Dendritic cell treated with granulocyte-macrophage colony-stimulating factor and Interleukin-4, amounts not matched to agents 40 ng/mL and 50 ng/mL, for 4 days (primary cell): ENCODE results near the gene B4GALT1.

ENCODE experiments used
- H3K27ac Mint-ChIP-seq: one replicate; pipeline ENCODE4 v1.8.0; 2022; ENCODE audit warnings: mild to moderate bottlenecking, mixed read lengths
- H3K27me3 Mint-ChIP-seq: one replicate; pipeline ENCODE4 v1.8.0; 2022; ENCODE audit warnings: mild to moderate bottlenecking, mixed read lengths
- H3K36me3 Mint-ChIP-seq: one replicate; pipeline ENCODE4 v1.8.0; 2022; ENCODE audit warnings: low read depth, mixed read lengths
- H3K4me1 Mint-ChIP-seq: one replicate; pipeline ENCODE4 v1.8.0; 2022; ENCODE audit warnings: low read depth, mixed read lengths
- H3K4me3 Mint-ChIP-seq: one replicate; pipeline ENCODE4 v1.8.0; 2022; ENCODE audit warnings: mild to moderate bottlenecking, moderate library complexity, mixed read lengths
- H3K9me3 Mint-ChIP-seq: one replicate; pipeline ENCODE4 v1.8.0; 2022; ENCODE audit warnings: mixed read lengths
- intact Hi-C: fragments of 100-400 bp; cut with micrococcal nuclease; formaldehyde crosslinking; loops from one replicate; pipeline ENCODE4 v1.15.0; 2022

Gene B4GALT1

GRCh38 chr9:33190021-33190705 is 23.0 kb upstream of the B4GALT1 start:
- intact Hi-C loops: no loop called here
- H3K4me3 Mint-ChIP-seq: no peak overlapping the region
- H3K36me3 Mint-ChIP-seq: no peaks in the 10 kb centered on the region
- H3K9me3 Mint-ChIP-seq: no peaks in the 10 kb centered on the region
- peaks cover 12% of the 10 kb centered on the region for H3K4me1 Mint-ChIP-seq
- peaks cover 5% of the 10 kb centered on the region for H3K27me3 Mint-ChIP-seq
- no peak overlapping the region for H3K27ac Mint-ChIP-seq

GRCh38 chr9:33189331-33189791 is 22.2 kb upstream of the B4GALT1 start:
- no peak overlapping the region for H3K4me3 Mint-ChIP-seq
- H3K4me1 Mint-ChIP-seq: peaks cover 12% of the 10 kb centered on the region
- no peaks in the 10 kb centered on the region for H3K36me3 Mint-ChIP-seq
- H3K9me3 Mint-ChIP-seq: no peaks in the 10 kb centered on the region
- H3K27ac Mint-ChIP-seq: no peak overlapping the region
- intact Hi-C loops: no loop called here
- peaks cover 7% of the 10 kb centered on the region for H3K27me3 Mint-ChIP-seq

GRCh38 chr9:33188711-33189110 is 21.6 kb upstream of the B4GALT1 start:
- Mint-ChIP-seq H3K4me3 (no peak overlapping the region), H3K36me3 (no peaks in the 10 kb centered on the region), H3K27ac (no peak overlapping the region), H3K4me1 (peaks cover 12% of the 10 kb centered on the region), H3K9me3 (no peaks in the 10 kb centered on the region), H3K27me3 (peaks cover 7% of the 10 kb centered on the region)
- intact Hi-C loops: no loop called here

GRCh38 chr9:33187519-33188218 is 20.5 kb upstream of the B4GALT1 start:
- no peak overlapping the region for H3K27ac Mint-ChIP-seq
- peaks cover 7% of the 10 kb centered on the region for H3K27me3 Mint-ChIP-seq
- H3K9me3 Mint-ChIP-seq: no peaks in the 10 kb centered on the region
- intact Hi-C loops: no loop called here
- H3K4me3 Mint-ChIP-seq: no peak overlapping the region
- H3K4me1 Mint-ChIP-seq: peaks cover 12% of the 10 kb centered on the region
- H3K36me3 Mint-ChIP-seq: no peaks in the 10 kb centered on the region

GRCh38 chr9:33186457-33187168 is 19.5 kb upstream of the B4GALT1 start:
- Mint-ChIP-seq H3K4me1 (peaks cover 12% of the 10 kb centered on the region), H3K4me3 (no peak overlapping the region), H3K9me3 (no peaks in the 10 kb centered on the region), H3K36me3 (no peaks in the 10 kb centered on the region), H3K27ac (peak overlapping the region; percentile 4), H3K27me3 (peaks cover 11% of the 10 kb centered on the region)
- intact Hi-C loops: no loop called here

GRCh38 chr9:33185858-33186257 is 18.7 kb upstream of the B4GALT1 start:
- Mint-ChIP-seq H3K27ac (peak overlapping the region; percentile 4), H3K27me3 (peaks cover 11% of the 10 kb centered on the region), H3K9me3 (no peaks in the 10 kb centered on the region), H3K4me3 (no peak overlapping the region), H3K4me1 (peaks cover 12% of the 10 kb centered on the region), H3K36me3 (no peaks in the 10 kb centered on the region)
- intact Hi-C loops: no loop called here

GRCh38 chr9:33185406-33185805 is 18.3 kb upstream of the B4GALT1 start:
- H3K4me3 Mint-ChIP-seq: no peak overlapping the region
- H3K36me3 Mint-ChIP-seq: no peaks in the 10 kb centered on the region

GRCh38 chr9:33184963-33185362 is 17.8 kb upstream of the B4GALT1 start:
- Mint-ChIP-seq H3K36me3 (no peaks in the 10 kb centered on the region), H3K4me1 (peaks cover 12% of the 10 kb centered on the region), H3K27me3 (peaks cover 13% of the 10 kb centered on the region), H3K9me3 (no peaks in the 10 kb centered on the region), H3K4me3 (no peak overlapping the region), H3K27ac (no peak overlapping the region)
- intact Hi-C loops: no loop called here

More at GRCh38 chr9:33185406-33185805, 18.3 kb upstream of the B4GALT1 start:
- intact Hi-C loops: no loop called here
- Mint-ChIP-seq H3K27ac (peak overlapping the region; percentile 4), H3K9me3 (no peaks in the 10 kb centered on the region), H3K27me3 (peaks cover 11% of the 10 kb centered on the region), H3K4me1 (peaks cover 12% of the 10 kb centered on the region)

GRCh38 chr9:33182519-33182918 is 15.4 kb upstream of the B4GALT1 start:
- Mint-ChIP-seq H3K36me3 (no peaks in the 10 kb centered on the region), H3K4me1 (peaks cover 12% of the 10 kb centered on the region), H3K4me3 (no peak overlapping the region), H3K9me3 (no peaks in the 10 kb centered on the region), H3K27ac (no peak overlapping the region), H3K27me3 (peaks cover 13% of the 10 kb centered on the region)
- intact Hi-C loops: no loop called here

- H3K9me3 Mint-ChIP-seq: no peaks in the 10 kb centered on the region
- H3K27me3 Mint-ChIP-seq: peaks cover 11% of the 10 kb centered on the region
- no peaks in the 10 kb centered on the region for H3K36me3 Mint-ChIP-seq
- H3K27ac Mint-ChIP-seq: no peak overlapping the region
- H3K4me1 Mint-ChIP-seq: peaks cover 5% of the 10 kb centered on the region
- H3K4me3 Mint-ChIP-seq: no peak overlapping the region
- intact Hi-C loops: no loop called here
Measured at GRCh38 chr9:33180526-33181184, 13.5 kb upstream of the B4GALT1 start.

- Mint-ChIP-seq H3K27ac (no peak overlapping the region), H3K27me3 (peaks cover 8% of the 10 kb centered on the region), H3K9me3 (no peaks in the 10 kb centered on the region), H3K4me3 (no peak overlapping the region), H3K4me1 (peaks cover 5% of the 10 kb centered on the region), H3K36me3 (no peaks in the 10 kb centered on the region)
- intact Hi-C loops: no loop called here
Measured at GRCh38 chr9:33178972-33179697, 12.0 kb upstream of the B4GALT1 start.

GRCh38 chr9:33177639-33178038 is 10.5 kb upstream of the B4GALT1 start:
- Mint-ChIP-seq H3K36me3 (no peaks in the 10 kb centered on the region), H3K4me1 (peaks cover 5% of the 10 kb centered on the region), H3K27me3 (peaks cover 8% of the 10 kb centered on the region), H3K4me3 (no peak overlapping the region), H3K9me3 (no peaks in the 10 kb centered on the region), H3K27ac (no peak overlapping the region)
- intact Hi-C loops: no loop called here

GRCh38 chr9:33177086-33177485 is 9.9 kb upstream of the B4GALT1 start:
- Mint-ChIP-seq H3K9me3 (no peaks in the 10 kb centered on the region), H3K4me1 (peaks cover 5% of the 10 kb centered on the region), H3K27me3 (peaks cover 7% of the 10 kb centered on the region), H3K36me3 (no peaks in the 10 kb centered on the region), H3K4me3 (no peak overlapping the region), H3K27ac (no peak overlapping the region)
- intact Hi-C loops: no loop called here
